ENCODE data around the gene DUX4.
"Not testable (repeated sequence)": the region's sequence is repeated elsewhere in the genome, so short reads cannot be mapped to it uniquely, and the experiment has no call there.

The DUX4 gene

GRCh38 chr4:190173428-190173827, at the start of gene DUX4:
DUX4 (plus strand) TSS chr4:190173774; CDS start chr4:190173774, 0 bp downstream.
- DNase-seq (ENCODE audit: low spot score) = not testable (repeated sequence)

GRCh38 chr4:190175436-190175835, 1.9 kb downstream of the DUX4 start:
- not testable (repeated sequence) for DNase-seq (ENCODE audit: low spot score)

GRCh38 chr4:190177727-190178605, 4.4 kb downstream of the DUX4 start:
- DNase-seq (ENCODE audit: low spot score) = not testable (repeated sequence)

GRCh38 chr4:190178606-190178990, 5.0 kb downstream of the DUX4 start:
- DNase-seq (ENCODE audit: low spot score) = not testable (repeated sequence)

- not testable (repeated sequence) for DNase-seq (ENCODE audit: low spot score)
Observed at GRCh38 chr4:190179030-190179739, 5.6 kb downstream of the DUX4 start.

GRCh38 chr4:190179740-190180094, 6.1 kb downstream of the DUX4 start:
- DNase-seq (ENCODE audit: low spot score) = not testable (repeated sequence)

GRCh38 chr4:190180947-190181346, 7.4 kb downstream of the DUX4 start:
- DNase-seq (ENCODE audit: low spot score) = not testable (repeated sequence)

- DNase-seq (ENCODE audit: low spot score) = not testable (repeated sequence)
Observed at GRCh38 chr4:190181481-190182100, 8.0 kb downstream of the DUX4 start.

- DNase-seq (ENCODE audit: low spot score) = not testable (repeated sequence)
Observed at GRCh38 chr4:190203510-190203909, 29.9 kb downstream of the DUX4 start.
